Activated CD4-positive, alpha-beta T cell treated with anti-CD3 and anti-CD28 coated beads, Interleukin-2, amount 10 ng/mL, durations not matched to agents 24 days and 14 days (primary cell): ENCODE results near the gene DDX6. TPM values are rescaled to one million over a fixed set of nuclear protein-coding genes. Genes with fewer than 3 reads are reported as not detected.

Experiments
- DNase-seq: peaks from one replicate; pipeline ENCODE4 v3.0.0; 2022
- H3K27ac Mint-ChIP-seq: one replicate; pipeline ENCODE4 v1.8.0; 2022; ENCODE audit warnings: mild to moderate bottlenecking, mixed read lengths
- H3K27me3 Mint-ChIP-seq: one replicate; pipeline ENCODE4 v1.8.0; 2022; ENCODE audit warnings: mixed read lengths
- H3K36me3 Mint-ChIP-seq: one replicate; pipeline ENCODE4 v1.8.0; 2022; ENCODE audit warnings: low read depth, mild to moderate bottlenecking, mixed read lengths
- H3K4me1 Mint-ChIP-seq: one replicate; pipeline ENCODE4 v1.8.0; 2021; ENCODE audit warnings: mixed read lengths
- H3K4me3 Mint-ChIP-seq: one replicate; pipeline ENCODE4 v1.8.0; 2022; ENCODE audit warnings: mild to moderate bottlenecking, moderate library complexity, mixed read lengths
- H3K9me3 Mint-ChIP-seq: one replicate; pipeline ENCODE4 v1.8.0; 2021; ENCODE audit warnings: mixed read lengths
- intact Hi-C: fragments of 100-400 bp; cut with micrococcal nuclease; formaldehyde crosslinking; loops from one replicate; pipeline ENCODE4 v1.15.1; 2023
- total RNA-seq: library from RNA; stranded (reverse); gene quantifications from 2 replicates; pipeline ENCODE4 v1.2.3, GENCODE V29; 2022

Gene DDX6
- total RNA-seq, 1 donor from 2014 or later: 117 TPM

- H3K4me1 Mint-ChIP-seq: no peaks in the 10 kb centered on the region
- no peaks in the 10 kb centered on the region for H3K36me3 Mint-ChIP-seq
- H3K27me3 Mint-ChIP-seq: peaks cover 6% of the 10 kb centered on the region
- intact Hi-C loops: no loop called here
- no peak overlapping the region for H3K27ac Mint-ChIP-seq
- DNase-seq: no peak
- no peak overlapping the region for H3K4me3 Mint-ChIP-seq
- H3K9me3 Mint-ChIP-seq: no peaks in the 10 kb centered on the region
Measured at GRCh38 chr11:118807800-118808778, 17.1 kb upstream of the DDX6 start.

DNA sequence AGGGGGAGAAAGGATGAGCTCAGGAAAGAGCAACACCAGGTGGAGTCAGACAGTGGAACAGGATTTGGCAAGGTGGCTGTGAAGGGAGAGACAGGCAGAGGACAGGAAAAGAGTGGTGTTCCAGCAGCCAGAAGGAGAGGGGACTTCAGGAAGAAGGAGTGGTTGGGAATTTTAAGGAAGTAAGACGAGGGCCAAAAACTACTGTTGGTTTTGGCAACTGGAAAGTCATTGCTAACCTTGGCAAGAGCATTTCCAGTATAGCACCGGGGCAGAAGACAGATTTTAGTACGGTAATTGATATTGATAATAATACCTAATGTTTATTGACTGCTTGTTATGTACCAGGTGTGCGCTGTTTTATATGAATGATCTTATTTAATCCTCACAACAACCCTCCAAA, 15.4 kb upstream of the DDX6 start:
- Mint-ChIP-seq H3K27ac (no peak overlapping the region), H3K27me3 (peaks cover 6% of the 10 kb centered on the region), H3K4me3 (no peak overlapping the region), H3K9me3 (no peaks in the 10 kb centered on the region), H3K36me3 (no peaks in the 10 kb centered on the region), H3K4me1 (no peaks in the 10 kb centered on the region)
- no peak for DNase-seq
- intact Hi-C loops: no loop called here

GRCh38 chr11:118804094-118804493, 13.1 kb upstream of the DDX6 start:
- Mint-ChIP-seq H3K27ac (no peak overlapping the region), H3K9me3 (no peaks in the 10 kb centered on the region), H3K4me3 (no peak overlapping the region), H3K4me1 (peaks cover under 1% of the 10 kb centered on the region), H3K27me3 (peaks cover 6% of the 10 kb centered on the region), H3K36me3 (no peaks in the 10 kb centered on the region)
- intact Hi-C loops: no loop called here
- no peak for DNase-seq

DNA sequence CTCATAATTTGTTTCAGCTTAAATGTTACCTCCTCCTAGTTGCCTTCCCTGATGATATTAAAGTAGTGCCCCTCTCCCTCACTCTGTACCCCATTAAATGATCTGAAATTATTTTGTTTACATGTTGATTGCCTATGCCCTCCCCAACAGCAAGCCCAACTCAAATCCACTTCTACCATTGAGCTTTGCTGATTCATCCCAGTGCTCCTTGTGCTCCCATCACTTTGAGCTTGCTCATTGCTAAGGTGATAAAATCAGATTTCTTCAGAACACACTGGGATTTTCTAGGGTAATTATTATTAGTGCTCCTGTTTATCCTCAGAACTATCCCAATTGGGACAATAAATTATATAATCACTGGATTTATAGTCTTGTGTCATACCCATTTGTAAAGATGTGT, 8.4 kb upstream of the DDX6 start:
- H3K27ac Mint-ChIP-seq: no peak overlapping the region
- H3K4me3 Mint-ChIP-seq: no peak overlapping the region
- H3K36me3 Mint-ChIP-seq: no peaks in the 10 kb centered on the region
- no peak for DNase-seq
- peaks cover 3% of the 10 kb centered on the region for H3K4me1 Mint-ChIP-seq
- intact Hi-C loops: no loop called here
- H3K27me3 Mint-ChIP-seq: peaks cover 6% of the 10 kb centered on the region
- H3K9me3 Mint-ChIP-seq: no peaks in the 10 kb centered on the region

DNA sequence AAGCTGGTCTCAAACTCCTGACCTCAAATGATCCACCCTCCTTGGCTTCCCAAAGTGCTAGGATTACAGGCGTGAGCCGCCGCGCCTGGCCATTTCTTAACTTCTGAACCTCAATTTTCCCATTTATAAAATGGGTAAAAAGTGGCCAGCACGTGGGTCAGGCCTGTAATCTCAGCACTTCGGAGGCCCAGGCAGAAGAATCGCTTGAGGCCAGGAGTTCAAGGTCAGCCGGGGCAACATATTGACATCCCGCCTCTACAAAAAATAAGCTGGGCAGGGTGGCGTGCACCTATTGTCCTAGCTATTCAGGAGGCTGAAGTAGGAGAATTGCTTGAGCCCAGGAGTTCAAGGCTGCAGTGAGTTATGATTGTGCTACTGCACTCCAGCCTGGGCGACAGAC, 6.5 kb upstream of the DDX6 start:
- Mint-ChIP-seq H3K27me3 (peaks cover 6% of the 10 kb centered on the region), H3K9me3 (no peaks in the 10 kb centered on the region)

DNA sequence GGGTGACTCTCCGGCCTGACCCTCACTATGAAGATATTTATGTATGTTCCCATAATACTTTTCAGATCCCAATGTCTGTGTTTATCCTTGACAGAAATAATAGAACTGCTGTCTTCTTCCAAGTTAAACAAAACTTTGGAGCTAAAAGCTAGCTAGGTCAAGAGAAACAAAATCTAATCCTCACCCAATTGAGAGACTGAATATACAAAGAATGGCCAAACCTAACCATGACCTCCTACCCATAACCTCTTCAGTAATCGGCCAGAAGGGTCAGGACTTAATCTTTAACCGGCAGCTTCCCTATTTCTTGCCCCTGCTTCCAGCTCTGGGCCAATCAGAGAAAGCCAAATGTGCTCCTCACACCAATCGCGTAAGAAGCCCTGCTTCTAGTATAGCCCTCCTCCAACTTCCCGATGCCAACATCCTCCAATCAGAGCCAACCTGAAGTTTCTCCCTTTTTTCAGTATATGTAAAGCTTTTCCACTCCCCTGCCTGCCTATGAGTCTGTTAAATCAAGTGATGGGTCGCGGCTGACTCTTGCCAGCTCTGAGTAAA, 1.7 kb upstream of the DDX6 start:
- H3K36me3 Mint-ChIP-seq: peaks cover 19% of the 10 kb centered on the region

More for the DNA sequence above, 6.5 kb upstream of the DDX6 start:
- H3K4me1 Mint-ChIP-seq: peaks cover 11% of the 10 kb centered on the region
- H3K36me3 Mint-ChIP-seq: no peaks in the 10 kb centered on the region
- no peak overlapping the region for H3K27ac Mint-ChIP-seq
- no peak overlapping the region for H3K4me3 Mint-ChIP-seq
- DNase-seq: no peak
- intact Hi-C loops: no loop called here

GRCh38 chr11:118791961-118792569, 1.1 kb upstream of the DDX6 start:
- Mint-ChIP-seq H3K4me1 (peaks cover 21% of the 10 kb centered on the region), H3K9me3 (no peaks in the 10 kb centered on the region), H3K27ac (peak overlapping the region; percentile 96), H3K27me3 (peaks cover 3% of the 10 kb centered on the region), H3K4me3 (peak overlapping the region; percentile 96), H3K36me3 (peaks cover 20% of the 10 kb centered on the region)
- peak; percentile 76 for DNase-seq
- intact Hi-C loops: loop anchor here (1.0 to 5.0 kb wide), 5 partner anchors 13 to 355 kb away; partner anchors contain the start of genes KMT2A, RPS25 and TRAPPC4

More for the DNA sequence above, 1.7 kb upstream of the DDX6 start:
- Mint-ChIP-seq H3K4me3 (peak overlapping the region; percentile 96), H3K27ac (peak overlapping the region; percentile 96), H3K9me3 (no peaks in the 10 kb centered on the region), H3K4me1 (peaks cover 21% of the 10 kb centered on the region), H3K27me3 (peaks cover 3% of the 10 kb centered on the region)
- intact Hi-C loops: loop anchor here (1.0 to 5.0 kb wide), 5 partner anchors 14 to 355 kb away; partner anchors contain the start of genes KMT2A, RPS25 and TRAPPC4
- DNase-seq: peak; percentile 91

DNA sequence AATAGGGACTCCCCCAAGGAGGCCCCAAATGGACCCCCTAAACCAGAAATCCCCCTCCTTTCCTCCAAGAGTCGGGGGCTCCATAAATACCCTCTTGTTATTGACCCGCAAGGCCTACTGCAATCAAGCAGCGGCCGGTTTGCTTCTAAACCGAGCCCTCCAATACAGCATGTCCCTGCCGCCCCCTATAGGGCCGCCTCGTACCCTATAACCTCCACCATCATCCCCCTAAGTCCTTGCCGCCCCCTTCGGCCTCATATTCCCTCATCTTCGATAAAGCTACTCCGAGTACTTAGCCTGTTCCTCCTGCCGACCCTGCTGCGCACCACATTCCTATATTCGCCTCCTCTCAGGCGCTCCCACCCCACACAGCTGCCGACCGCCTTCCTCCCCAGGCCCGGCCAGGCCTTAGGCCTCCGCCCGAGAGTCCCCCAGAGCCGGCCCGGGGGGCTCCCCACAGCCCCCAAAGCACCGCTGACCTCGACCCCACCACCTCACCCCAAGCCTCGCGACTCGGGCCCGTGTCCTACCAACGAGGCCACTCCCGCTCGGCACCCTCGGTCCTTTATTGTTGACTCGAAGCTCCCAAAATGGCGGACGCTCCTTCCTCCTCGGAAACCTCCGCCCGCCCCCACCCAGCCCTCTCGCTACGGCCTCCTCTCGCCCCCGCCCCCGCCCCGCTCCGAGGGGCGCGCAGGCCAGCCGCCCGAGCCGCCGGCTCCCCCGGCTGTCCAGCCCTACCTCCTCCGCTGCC, 430 bp downstream of the DDX6 start:
- H3K36me3 Mint-ChIP-seq: peaks cover 32% of the 10 kb centered on the region
- peak overlapping the region; percentile 96 for H3K27ac Mint-ChIP-seq
- no peak for DNase-seq
- no peaks in the 10 kb centered on the region for H3K27me3 Mint-ChIP-seq
- peaks cover 33% of the 10 kb centered on the region for H3K4me1 Mint-ChIP-seq
- peak overlapping the region; percentile 96 for H3K4me3 Mint-ChIP-seq
- H3K9me3 Mint-ChIP-seq: no peaks in the 10 kb centered on the region
- intact Hi-C loops: loop anchor here (1.0 to 5.0 kb wide), 5 partner anchors 52 to 353 kb away; partner anchors contain the start of genes CXCR5, KMT2A, RPS25 and TRAPPC4

DNA sequence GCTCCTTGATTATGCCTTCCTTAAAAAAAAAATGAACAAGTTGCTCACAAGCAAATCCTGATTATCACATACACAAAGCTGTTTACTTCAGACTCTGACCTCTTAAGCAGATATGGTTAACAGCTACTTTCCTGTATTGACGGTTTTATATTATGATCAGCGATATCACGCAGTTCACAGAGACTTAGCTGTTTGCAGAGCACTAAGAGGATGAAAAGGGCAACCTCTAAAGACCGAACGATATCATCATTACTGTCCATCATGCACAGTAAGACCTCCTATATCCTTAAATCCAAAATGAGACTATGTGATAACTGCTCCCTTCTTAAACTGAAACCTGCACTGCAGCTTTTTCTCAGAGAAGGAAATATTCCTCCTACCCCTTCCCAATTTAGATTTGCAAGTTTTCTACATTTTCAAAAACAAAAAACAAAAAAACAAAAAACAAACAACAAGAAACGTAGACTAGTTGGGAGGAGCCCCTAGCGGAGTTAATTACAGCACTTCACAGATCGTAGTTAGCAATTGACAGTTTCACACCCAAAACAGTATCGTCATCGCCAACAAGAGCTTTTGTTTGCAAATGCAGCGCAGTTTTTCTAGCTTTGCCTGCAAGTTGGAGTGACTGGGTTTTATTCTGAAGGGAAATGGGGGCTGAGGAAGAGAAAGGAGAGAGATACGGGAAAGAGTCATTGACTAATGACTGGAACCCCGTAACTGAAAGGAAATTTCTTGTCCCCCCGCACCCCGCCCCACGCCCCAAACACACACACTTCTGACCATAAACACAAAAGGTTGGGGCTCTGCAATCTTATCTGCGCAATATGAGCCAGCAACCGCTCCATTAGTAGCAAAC, 1.2 kb downstream of the DDX6 start:
- intact Hi-C loops: loop anchor here (1.0 to 10.0 kb wide), 7 partner anchors 53 to 352 kb away; partner anchors contain the start of genes ARCN1, CXCR5, KMT2A and RPS25
- H3K27me3 Mint-ChIP-seq: no peaks in the 10 kb centered on the region

GRCh38 chr11:118786657-118787056, 4.3 kb downstream of the DDX6 start:
- Mint-ChIP-seq H3K9me3 (no peaks in the 10 kb centered on the region), H3K4me3 (peak overlapping the region; percentile 63), H3K27me3 (no peaks in the 10 kb centered on the region), H3K27ac (peak overlapping the region; percentile 16), H3K36me3 (peaks cover 45% of the 10 kb centered on the region), H3K4me1 (peaks cover 30% of the 10 kb centered on the region)
- intact Hi-C loops: loop anchor here (5.0 to 10.0 kb wide), 2 partner anchors 92 to 214 kb away; partner anchors contain the start of gene ARCN1
- DNase-seq: no peak

More for the DNA sequence above, 1.2 kb downstream of the DDX6 start:
- H3K27ac Mint-ChIP-seq: peak overlapping the region; percentile 96
- H3K4me1 Mint-ChIP-seq: peaks cover 35% of the 10 kb centered on the region
- H3K9me3 Mint-ChIP-seq: no peaks in the 10 kb centered on the region
- DNase-seq: peak; percentile 82
- H3K4me3 Mint-ChIP-seq: peak overlapping the region; percentile 96
- H3K36me3 Mint-ChIP-seq: peaks cover 36% of the 10 kb centered on the region

DNA sequence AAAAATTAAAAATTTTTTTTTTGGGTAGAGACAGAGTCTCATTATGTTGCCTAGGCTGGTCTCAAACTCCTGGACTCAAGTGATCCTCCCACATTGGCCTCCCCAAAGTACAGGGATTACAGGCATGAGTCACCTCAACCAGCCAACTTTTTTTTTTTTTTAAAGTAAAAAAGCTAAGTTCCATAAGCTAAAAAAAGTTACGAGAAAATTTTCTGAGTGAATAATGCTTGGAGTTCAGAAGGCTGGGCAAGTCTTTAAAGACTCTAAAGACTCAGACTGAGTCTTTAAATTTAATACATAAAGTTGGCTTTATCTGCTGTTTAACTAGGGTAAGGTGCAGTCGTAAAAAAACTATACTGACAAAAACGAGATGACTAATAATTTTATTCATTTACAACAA, 5.6 kb downstream of the DDX6 start:
- Mint-ChIP-seq H3K27ac (peak overlapping the region; percentile 13), H3K4me3 (peak overlapping the region; percentile 20)

GRCh38 chr11:118783724-118784495, 7.1 kb downstream of the DDX6 start:
- H3K9me3 Mint-ChIP-seq: no peaks in the 10 kb centered on the region
- H3K36me3 Mint-ChIP-seq: peaks cover 50% of the 10 kb centered on the region
- intact Hi-C loops: loop anchor here (10.0 kb wide), 1 partner anchor 89 kb away; no protein-coding TSS in a partner anchor
- H3K4me3 Mint-ChIP-seq: no peak overlapping the region
- DNase-seq: no peak
- H3K27me3 Mint-ChIP-seq: no peaks in the 10 kb centered on the region
- H3K27ac Mint-ChIP-seq: no peak overlapping the region
- H3K4me1 Mint-ChIP-seq: peaks cover 24% of the 10 kb centered on the region

More for the DNA sequence above, 5.6 kb downstream of the DDX6 start:
- H3K36me3 Mint-ChIP-seq: peaks cover 47% of the 10 kb centered on the region
- peaks cover 30% of the 10 kb centered on the region for H3K4me1 Mint-ChIP-seq
- intact Hi-C loops: loop anchor here (5.0 to 10.0 kb wide), 2 partner anchors 91 to 213 kb away; partner anchors contain the start of gene ARCN1
- no peak for DNase-seq
- H3K9me3 Mint-ChIP-seq: no peaks in the 10 kb centered on the region
- no peaks in the 10 kb centered on the region for H3K27me3 Mint-ChIP-seq
